Measurements from ENCODE around the gene PAXX. TPM values are rescaled to one million over a fixed set of nuclear protein-coding genes. Genes with fewer than 3 reads are reported as not detected.
A peak's percentile ranks its signal among the peaks of the same experiment; 100 is the strongest.

The PAXX gene
- total and polyA plus RNA-seq, 9 of the 15 experiments (the other 6 are each of a cell fraction or from before 2014, with no cell fraction given), result 1.2 to 175 (median 38.5) TPM

DNA sequence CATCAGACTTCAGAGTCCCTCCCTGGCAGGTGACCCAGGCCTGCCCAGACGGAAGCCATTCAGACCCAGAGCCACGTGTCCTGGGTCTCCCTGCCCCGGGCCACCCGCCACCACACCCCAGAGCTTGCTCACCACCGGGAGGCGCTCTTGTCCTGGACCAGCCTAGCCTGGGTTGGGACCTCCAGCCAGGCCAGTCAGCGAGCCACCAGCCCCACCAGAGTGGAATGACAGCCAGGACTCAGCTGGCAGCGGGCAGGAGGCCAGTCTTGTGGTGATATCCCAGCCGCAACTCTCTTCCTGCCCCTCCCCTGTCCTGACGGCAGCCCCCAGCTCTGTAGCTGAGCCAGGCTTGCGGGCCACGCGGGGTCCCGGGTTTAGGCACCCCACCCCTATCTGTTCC lies 16.6 kb upstream of the PAXX start:
- ChIA-PET CTCF (ENCODE audit: low intra/inter-chr PET ratio) (no interaction called here), POLR2A (interaction anchor here (0.5 to 1.4 kb wide), 5 partner anchors 9 to 706 kb away, joined by 3 to 4 read pairs (median 3); no protein-coding TSS in a partner anchor)
- TF ChIP-seq, protein P1, sequence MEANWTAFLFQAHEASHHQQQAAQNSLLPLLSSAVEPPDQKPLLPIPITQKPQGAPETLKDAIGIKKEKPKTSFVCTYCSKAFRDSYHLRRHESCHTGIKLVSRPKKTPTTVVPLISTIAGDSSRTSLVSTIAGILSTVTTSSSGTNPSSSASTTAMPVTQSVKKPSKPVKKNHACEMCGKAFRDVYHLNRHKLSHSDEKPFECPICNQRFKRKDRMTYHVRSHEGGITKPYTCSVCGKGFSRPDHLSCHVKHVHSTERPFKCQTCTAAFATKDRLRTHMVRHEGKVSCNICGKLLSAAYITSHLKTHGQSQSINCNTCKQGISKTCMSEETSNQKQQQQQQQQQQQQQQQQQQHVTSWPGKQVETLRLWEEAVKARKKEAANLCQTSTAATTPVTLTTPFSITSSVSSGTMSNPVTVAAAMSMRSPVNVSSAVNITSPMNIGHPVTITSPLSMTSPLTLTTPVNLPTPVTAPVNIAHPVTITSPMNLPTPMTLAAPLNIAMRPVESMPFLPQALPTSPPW (CRISPR knock-in tag; IDR thresholded peaks at IDR 0.05), result 0 out of 2 replicates have a peak, but pooled peaks have one; percentile 8
- no peak for TF ChIP-seq NFE2 (IDR thresholded peaks at IDR 0.05; ENCODE audit: low read depth)
- TF ChIP-seq, protein P2, sequence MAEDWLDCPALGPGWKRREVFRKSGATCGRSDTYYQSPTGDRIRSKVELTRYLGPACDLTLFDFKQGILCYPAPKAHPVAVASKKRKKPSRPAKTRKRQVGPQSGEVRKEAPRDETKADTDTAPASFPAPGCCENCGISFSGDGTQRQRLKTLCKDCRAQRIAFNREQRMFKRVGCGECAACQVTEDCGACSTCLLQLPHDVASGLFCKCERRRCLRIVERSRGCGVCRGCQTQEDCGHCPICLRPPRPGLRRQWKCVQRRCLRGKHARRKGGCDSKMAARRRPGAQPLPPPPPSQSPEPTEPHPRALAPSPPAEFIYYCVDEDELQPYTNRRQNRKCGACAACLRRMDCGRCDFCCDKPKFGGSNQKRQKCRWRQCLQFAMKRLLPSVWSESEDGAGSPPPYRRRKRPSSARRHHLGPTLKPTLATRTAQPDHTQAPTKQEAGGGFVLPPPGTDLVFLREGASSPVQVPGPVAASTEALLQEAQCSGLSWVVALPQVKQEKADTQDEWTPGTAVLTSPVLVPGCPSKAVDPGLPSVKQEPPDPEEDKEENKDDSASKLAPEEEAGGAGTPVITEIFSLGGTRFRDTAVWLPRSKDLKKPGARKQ (CRISPR knock-in tag; IDR thresholded peaks at IDR 0.05), result no peak
- no peak for TF ChIP-seq ZNF507 (tag; conservative IDR thresholded peaks at IDR 0.05)
- TF ChIP-seq RFX7 (CRISPR knock-in tag; IDR thresholded peaks at IDR 0.05), result no peak
- TF ChIP-seq ILK (tag; IDR thresholded peaks at IDR 0.05; ENCODE audit: borderline replicate concordance, low read depth), result no peak
- TF ChIP-seq BMI1 (IDR thresholded peaks at IDR 0.05; ENCODE audit: low read length), result no peak
- no peak for TF ChIP-seq E2F3 (CRISPR knock-in tag; IDR thresholded peaks at IDR 0.05)
- TF ChIP-seq NELFE (IDR thresholded peaks at IDR 0.05; ENCODE audit: insufficient read depth, insufficient read length), result no peak
- TF ChIP-seq, protein P3, sequence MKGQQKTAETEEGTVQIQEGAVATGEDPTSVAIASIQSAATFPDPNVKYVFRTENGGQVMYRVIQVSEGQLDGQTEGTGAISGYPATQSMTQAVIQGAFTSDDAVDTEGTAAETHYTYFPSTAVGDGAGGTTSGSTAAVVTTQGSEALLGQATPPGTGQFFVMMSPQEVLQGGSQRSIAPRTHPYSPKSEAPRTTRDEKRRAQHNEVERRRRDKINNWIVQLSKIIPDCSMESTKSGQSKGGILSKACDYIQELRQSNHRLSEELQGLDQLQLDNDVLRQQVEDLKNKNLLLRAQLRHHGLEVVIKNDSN (CRISPR knock-in tag; IDR thresholded peaks at IDR 0.05), result peak; percentile 57; the same call in 1 of the 2 replicates
- TF ChIP-seq, protein P4, sequence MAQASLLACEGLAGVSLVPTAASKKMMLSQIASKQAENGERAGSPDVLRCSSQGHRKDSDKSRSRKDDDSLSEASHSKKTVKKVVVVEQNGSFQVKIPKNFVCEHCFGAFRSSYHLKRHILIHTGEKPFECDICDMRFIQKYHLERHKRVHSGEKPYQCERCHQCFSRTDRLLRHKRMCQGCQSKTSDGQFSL (CRISPR knock-in tag; IDR thresholded peaks at IDR 0.05), result no peak
- TF ChIP-seq, protein P4 (tag; IDR thresholded peaks at IDR 0.05), result no peak
- TF ChIP-seq, protein P5, sequence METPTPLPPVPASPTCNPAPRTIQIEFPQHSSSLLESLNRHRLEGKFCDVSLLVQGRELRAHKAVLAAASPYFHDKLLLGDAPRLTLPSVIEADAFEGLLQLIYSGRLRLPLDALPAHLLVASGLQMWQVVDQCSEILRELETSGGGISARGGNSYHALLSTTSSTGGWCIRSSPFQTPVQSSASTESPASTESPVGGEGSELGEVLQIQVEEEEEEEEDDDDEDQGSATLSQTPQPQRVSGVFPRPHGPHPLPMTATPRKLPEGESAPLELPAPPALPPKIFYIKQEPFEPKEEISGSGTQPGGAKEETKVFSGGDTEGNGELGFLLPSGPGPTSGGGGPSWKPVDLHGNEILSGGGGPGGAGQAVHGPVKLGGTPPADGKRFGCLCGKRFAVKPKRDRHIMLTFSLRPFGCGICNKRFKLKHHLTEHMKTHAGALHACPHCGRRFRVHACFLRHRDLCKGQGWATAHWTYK (CRISPR knock-in tag; IDR thresholded peaks at IDR 0.05), result no peak
- no peak for TF ChIP-seq NRF1 (conservative IDR thresholded peaks at IDR 0.05 in 1 of 2, IDR thresholded peaks at IDR 0.05 in 1 of 2)
- no peak for TF ChIP-seq XRCC3 (IDR thresholded peaks at IDR 0.05)
- TF ChIP-seq, protein P6, sequence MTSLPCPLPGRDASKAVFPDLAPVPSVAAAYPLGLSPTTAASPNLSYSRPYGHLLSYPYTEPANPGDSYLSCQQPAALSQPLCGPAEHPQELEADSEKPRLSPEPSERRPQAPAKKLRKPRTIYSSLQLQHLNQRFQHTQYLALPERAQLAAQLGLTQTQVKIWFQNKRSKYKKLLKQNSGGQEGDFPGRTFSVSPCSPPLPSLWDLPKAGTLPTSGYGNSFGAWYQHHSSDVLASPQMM (CRISPR knock-in tag; IDR thresholded peaks at IDR 0.05), result no peak
- TF ChIP-seq PHB (CRISPR knock-in tag; IDR thresholded peaks at IDR 0.05), result no peak

More for the DNA sequence above, 16.6 kb upstream of the PAXX start:
- Histone ChIP-seq H3K36me3 (ENCODE audit: control insufficient read depth, insufficient read depth, low read length) (no peaks in the 10 kb centered on the region), H2AFZ (ENCODE audit: low read depth, low read length) (peak overlapping the region; percentile 55), H3K9me1 (ENCODE audit: control insufficient read depth, insufficient read depth, low read length) (no peaks in the 10 kb centered on the region), H3K4me2 (ENCODE audit: insufficient read depth, low read length) (no peak overlapping the region), H3K27ac (ENCODE audit: extremely low read depth, low read depth, low read length) (no peak overlapping the region), H3K27me3 (ENCODE audit: control insufficient read depth in 2 of 2, insufficient read depth in 2 of 2, low read length in 2 of 2) (no peaks in the 10 kb centered on the region), H3K9me3 (replicated peaks; ENCODE audit: control insufficient read depth, insufficient read depth, low read depth, low read length) (no peaks in the 10 kb centered on the region), H3K4me3 (no peak overlapping the region), H3K4me1 (replicated peaks in 1 of 2; ENCODE audit: control insufficient read depth in 2 of 2, insufficient read depth in 2 of 2, low read length in 2 of 2) (peaks cover 9 to 92% of the 10 kb centered on the region in 2 experiments; a peak in 4 of 5 replicates), H4K20me1 (replicated peaks; ENCODE audit: control insufficient read depth, insufficient read depth, low read length) (no peaks in the 10 kb centered on the region), H3K79me2 (ENCODE audit: control insufficient read depth, insufficient read depth, low read length) (no peaks in the 10 kb centered on the region), H3K9ac (ENCODE audit: insufficient read depth in 1 of 2, low read depth in 2 of 2, low read length in 2 of 2) (peak overlapping the region in 1 of 2 experiments; percentile 3; a peak in 2 of 4 replicates)
- in situ Hi-C loops (cut with MboI) (no loop called here), intact Hi-C loops (cut with micrococcal nuclease) (loop anchor here (2.0 kb wide), 1 partner anchor 59 kb away; no protein-coding TSS in a partner anchor)
- ATAC-seq, result peak; percentile 45
- WGBS (ENCODE audit: insufficient coverage, low coverage, missing lambda C conversion rate), result 36% methylated on average over 14 of the region's 14 CpGs
- DNase-seq (ENCODE audit: extremely low read depth in 1 of 4, low spot score in 3 of 4), result peak; percentile 52 to 62 (median 58)
- FAIRE-seq, result no peak
- no TSS peak for BruUV-seq (replicated peaks)

Measured in K562 (cell line).